Naive thymus-derived CD8-positive, alpha-beta T cell (primary cell): Measurements from ENCODE around the gene PCDHGA12. TPM values are rescaled to one million over a fixed set of nuclear protein-coding genes. Genes with fewer than 3 reads are reported as not detected.
"Not testable (repeated sequence)": the region's sequence is repeated elsewhere in the genome, so short reads cannot be mapped to it uniquely, and the experiment has no call there.

ENCODE experiments used
- ATAC-seq, 2 donors: fragments of 150-1000 bp; cut with Tn5 transposase in 1 of 2; sonication (Bioruptor Pico), chemical (Tn5 transposase) in 1 of 2; 1 replicate in 1 of 2; 2 replicates in 1 of 2; pipeline ENCODE4 v1.10.0; 2021; ENCODE audit warnings: mild to moderate bottlenecking in 2 of 2, moderate library complexity in 2 of 2
- POLR2A ChIA-PET: fragments of 350-600 bp; sonication (Branson Sonifier 250); formaldehyde crosslinking; loops from one replicate; lab custom pipeline; 2021; ENCODE audit warnings: antibody characterized with exemption; lab: Charles Lee
- DNase-seq, 10 donors: peaks; one replicate each; pipeline versions ENCODE4 v3.0.0 to v3.0.0-alpha.2; 2020 to 2022
- H3K27ac Mint-ChIP-seq, 10 donors: one replicate each; pipeline ENCODE4 v1.8.0; 2020 to 2022; ENCODE audit warnings: mild to moderate bottlenecking in 10 of 10, mixed read lengths in 10 of 10, moderate library complexity in 4 of 10, inconsistent platforms in 1 of 10
- H3K27me3 Mint-ChIP-seq, 5 donors: one replicate each; pipeline ENCODE4 v1.8.0; 2021 to 2022; ENCODE audit warnings: mixed read lengths in 5 of 5
- H3K36me3 Mint-ChIP-seq, 3 donors: one replicate each; pipeline ENCODE4 v1.8.0; 2020 to 2022; ENCODE audit warnings: mixed read lengths in 3 of 3, mild to moderate bottlenecking in 2 of 3, inconsistent platforms in 1 of 3
- H3K4me1 Mint-ChIP-seq, 4 donors: one replicate each; pipeline ENCODE4 v1.8.0; 2021 to 2022; ENCODE audit warnings: mixed read lengths in 4 of 4
- H3K4me3 Mint-ChIP-seq, 10 donors: one replicate each; pipeline ENCODE4 v1.8.0; 2020 to 2022; ENCODE audit warnings: mild to moderate bottlenecking in 10 of 10, mixed read lengths in 10 of 10, moderate library complexity in 6 of 10, inconsistent platforms in 1 of 10
- H3K9me3 Mint-ChIP-seq, 9 donors: one replicate each; pipeline ENCODE4 v1.8.0; 2020 to 2022; ENCODE audit warnings: mixed read lengths in 9 of 9, mild to moderate bottlenecking in 3 of 9, inconsistent platforms in 1 of 9, moderate library complexity in 1 of 9
- polyA plus RNA-seq, 3 donors: library from polyadenylated mRNA; unstranded; fragments of 300-500 nt; fragmentation: Illumina TruSeq; gene quantifications; one replicate each; pipeline ENCODE4 v1.2.3, GENCODE V29; 2021
- total RNA-seq, 8 experiments: library from RNA in 2 of 8; stranded (reverse) in 2 of 8; gene quantifications; one replicate each; pipeline ENCODE4 v1.2.3 and lab custom pipeline; 2021 to 2026

The PCDHGA12 gene
- total and polyA plus RNA-seq, 5 experiments from 2014 or later = 0.06 to 0.22 (median 0.07) TPM; not detected in 2

DNA sequence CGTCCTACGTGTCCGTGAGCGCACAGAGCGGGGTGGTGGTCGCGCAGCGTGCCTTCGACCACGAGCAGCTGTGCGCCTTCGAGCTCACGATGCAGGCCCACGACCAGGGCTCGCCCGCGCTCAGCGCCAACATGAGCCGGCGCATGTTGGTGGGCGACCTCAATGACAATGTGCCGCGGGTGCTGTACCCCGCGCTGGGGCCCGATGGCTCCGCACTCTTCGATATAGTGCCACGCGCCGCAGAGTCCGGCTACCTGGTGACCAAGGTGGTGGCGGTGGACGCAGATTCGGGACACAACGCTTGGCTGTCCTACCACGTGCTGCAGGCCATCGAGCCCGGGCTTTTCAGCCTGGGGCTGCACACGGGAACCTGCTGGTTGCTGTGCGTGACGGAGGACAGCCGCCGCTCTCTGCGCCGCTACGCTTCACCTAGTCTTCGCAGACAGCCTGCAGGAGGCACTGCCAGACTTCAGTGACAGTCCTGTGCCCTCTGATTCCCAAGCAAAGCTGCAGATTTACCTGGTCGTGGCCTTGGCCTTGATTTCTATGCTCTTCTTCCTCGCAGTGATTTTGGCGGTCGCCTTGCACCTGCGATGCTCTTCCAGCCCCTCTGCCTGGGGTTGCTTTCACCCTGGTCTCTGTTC, 2.4 kb upstream of the PCDHGA12 start:
- DNase-seq = no peak
- H3K27ac Mint-ChIP-seq = no peak overlapping the region
- H3K4me3 Mint-ChIP-seq = peak overlapping the region in 1 of 10 donors; percentile 56
- POLR2A ChIA-PET = no interaction called here
- no peak for ATAC-seq
- H3K4me1 Mint-ChIP-seq = peaks cover 3 to 9% (median 7%) of the 10 kb centered on the region in 4 donors
- H3K27me3 Mint-ChIP-seq = peaks cover 46 to 82% (median 59%) of the 10 kb centered on the region in 5 donors
- peaks cover 18 to 57% (median 28%) of the 10 kb centered on the region in 3 donors for H3K36me3 Mint-ChIP-seq
- H3K9me3 Mint-ChIP-seq = peaks cover 16 to 77% (median 30%) of the 10 kb centered on the region in 9 donors

DNA sequence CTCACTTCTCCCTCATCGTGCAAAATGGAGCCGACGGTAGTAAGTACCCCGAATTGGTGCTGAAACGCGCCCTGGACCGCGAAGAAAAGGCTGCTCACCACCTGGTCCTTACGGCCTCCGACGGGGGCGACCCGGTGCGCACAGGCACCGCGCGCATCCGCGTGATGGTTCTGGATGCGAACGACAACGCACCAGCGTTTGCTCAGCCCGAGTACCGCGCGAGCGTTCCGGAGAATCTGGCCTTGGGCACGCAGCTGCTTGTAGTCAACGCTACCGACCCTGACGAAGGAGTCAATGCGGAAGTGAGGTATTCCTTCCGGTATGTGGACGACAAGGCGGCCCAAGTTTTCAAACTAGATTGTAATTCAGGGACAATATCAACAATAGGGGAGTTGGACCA, 979 bp downstream of the PCDHGA12 start:
- Mint-ChIP-seq H3K9me3 (peaks cover 14 to 74% (median 36%) of the 10 kb centered on the region in 9 donors), H3K4me3 (peak overlapping the region in 9 of 10 donors; percentile 4 to 81 (median 59)), H3K36me3 (peaks cover 22 to 58% (median 31%) of the 10 kb centered on the region in 3 donors), H3K27me3 (peaks cover 42 to 81% (median 57%) of the 10 kb centered on the region in 5 donors), H3K4me1 (peaks cover 3 to 9% (median 7%) of the 10 kb centered on the region in 4 donors), H3K27ac (peak overlapping the region in 1 of 10 donors; percentile 87)
- DNase-seq (no peak), ATAC-seq (peak in 1 of 2 donors; percentile 17)
- POLR2A ChIA-PET = no interaction called here

DNA sequence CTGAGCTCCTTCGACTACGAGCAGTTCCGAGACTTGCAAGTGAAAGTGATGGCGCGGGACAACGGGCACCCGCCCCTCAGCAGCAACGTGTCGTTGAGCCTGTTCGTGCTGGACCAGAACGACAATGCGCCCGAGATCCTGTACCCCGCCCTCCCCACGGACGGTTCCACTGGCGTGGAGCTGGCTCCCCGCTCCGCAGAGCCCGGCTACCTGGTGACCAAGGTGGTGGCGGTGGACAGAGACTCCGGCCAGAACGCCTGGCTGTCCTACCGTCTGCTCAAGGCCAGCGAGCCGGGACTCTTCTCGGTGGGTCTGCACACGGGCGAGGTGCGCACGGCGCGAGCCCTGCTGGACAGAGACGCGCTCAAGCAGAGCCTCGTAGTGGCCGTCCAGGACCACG, 2.0 kb downstream of the PCDHGA12 start:
- Mint-ChIP-seq H3K4me3 (peak overlapping the region in 1 of 10 donors; percentile 66), H3K9me3 (peaks cover 12 to 63% (median 36%) of the 10 kb centered on the region in 9 donors), H3K27ac (peak overlapping the region in 1 of 10 donors; percentile 87), H3K36me3 (peaks cover 22 to 53% (median 37%) of the 10 kb centered on the region in 3 donors), H3K27me3 (peaks cover 33 to 81% (median 59%) of the 10 kb centered on the region in 5 donors)
- DNase-seq, POLR2A ChIA-PET, H3K4me1 Mint-ChIP-seq, ATAC-seq: not testable (repeated sequence)

DNA sequence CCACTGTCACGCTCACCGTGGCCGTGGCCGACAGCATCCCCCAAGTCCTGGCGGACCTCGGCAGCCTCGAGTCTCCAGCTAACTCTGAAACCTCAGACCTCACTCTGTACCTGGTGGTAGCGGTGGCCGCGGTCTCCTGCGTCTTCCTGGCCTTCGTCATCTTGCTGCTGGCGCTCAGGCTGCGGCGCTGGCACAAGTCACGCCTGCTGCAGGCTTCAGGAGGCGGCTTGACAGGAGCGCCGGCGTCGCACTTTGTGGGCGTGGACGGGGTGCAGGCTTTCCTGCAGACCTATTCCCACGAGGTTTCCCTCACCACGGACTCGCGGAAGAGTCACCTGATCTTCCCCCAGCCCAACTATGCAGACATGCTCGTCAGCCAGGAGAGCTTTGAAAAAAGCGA, 2.4 kb downstream of the PCDHGA12 start:
- Mint-ChIP-seq H3K4me3 (peak overlapping the region in 2 of 10 donors; percentile 28 to 47), H3K36me3 (peaks cover 22 to 53% (median 40%) of the 10 kb centered on the region in 3 donors), H3K9me3 (peaks cover 12 to 62% (median 36%) of the 10 kb centered on the region in 9 donors), H3K27me3 (peaks cover 33 to 81% (median 56%) of the 10 kb centered on the region in 5 donors)
- H3K27ac Mint-ChIP-seq, H3K4me1 Mint-ChIP-seq, ATAC-seq, POLR2A ChIA-PET, DNase-seq: not testable (repeated sequence)

GRCh38 chr5:141434006-141434405, 3.7 kb downstream of the PCDHGA12 start:
- H3K4me1 Mint-ChIP-seq = peaks cover 3 to 9% (median 7%) of the 10 kb centered on the region in 4 donors
- H3K27me3 Mint-ChIP-seq = peaks cover 30 to 70% (median 47%) of the 10 kb centered on the region in 5 donors
- H3K36me3 Mint-ChIP-seq = peaks cover 20 to 46% (median 37%) of the 10 kb centered on the region in 3 donors
- no peak overlapping the region for H3K4me3 Mint-ChIP-seq
- peaks cover 9 to 54% (median 33%) of the 10 kb centered on the region in 9 donors for H3K9me3 Mint-ChIP-seq
- H3K27ac Mint-ChIP-seq = no peak overlapping the region
- POLR2A ChIA-PET = no interaction called here
- DNase-seq (no peak), ATAC-seq (no peak)

- Mint-ChIP-seq H3K9me3 (peaks cover 0 to 44% (median 24%) of the 10 kb centered on the region in 9 donors), H3K27me3 (peaks cover 19 to 60% (median 35%) of the 10 kb centered on the region in 5 donors), H3K36me3 (peaks cover 8 to 32% (median 18%) of the 10 kb centered on the region in 3 donors), H3K27ac (no peak overlapping the region), H3K4me1 (no peaks in the 10 kb centered on the region), H3K4me3 (no peak overlapping the region)
- POLR2A ChIA-PET = no interaction called here
- no peak for ATAC-seq
- no peak for DNase-seq
Measured at GRCh38 chr5:141437221-141437620, 6.9 kb downstream of the PCDHGA12 start.

- peaks cover under 1 to 19% (median 10%) of the 10 kb centered on the region in 3 donors for H3K36me3 Mint-ChIP-seq
- DNase-seq (no peak), ATAC-seq (no peak)
- H3K9me3 Mint-ChIP-seq = peaks cover 0 to 30% (median 10%) of the 10 kb centered on the region in 9 donors
- POLR2A ChIA-PET = no interaction called here
- peaks cover 14 to 48% (median 16%) of the 10 kb centered on the region in 5 donors for H3K27me3 Mint-ChIP-seq
- no peak overlapping the region for H3K27ac Mint-ChIP-seq
- H3K4me1 Mint-ChIP-seq = no peaks in the 10 kb centered on the region
- no peak overlapping the region for H3K4me3 Mint-ChIP-seq
Measured at GRCh38 chr5:141439411-141440141, 9.3 kb downstream of the PCDHGA12 start.

GRCh38 chr5:141440341-141440740, 10.0 kb downstream of the PCDHGA12 start:
- Mint-ChIP-seq H3K9me3 (peaks cover 0 to 26% (median 9%) of the 10 kb centered on the region in 9 donors), H3K36me3 (peaks cover 0 to 17% (median 12%) of the 10 kb centered on the region in 3 donors), H3K27ac (no peak overlapping the region), H3K4me3 (no peak overlapping the region), H3K27me3 (peaks cover 14 to 47% (median 17%) of the 10 kb centered on the region in 5 donors), H3K4me1 (no peaks in the 10 kb centered on the region)
- ATAC-seq = no peak
- POLR2A ChIA-PET = no interaction called here
- no peak for DNase-seq

DNA sequence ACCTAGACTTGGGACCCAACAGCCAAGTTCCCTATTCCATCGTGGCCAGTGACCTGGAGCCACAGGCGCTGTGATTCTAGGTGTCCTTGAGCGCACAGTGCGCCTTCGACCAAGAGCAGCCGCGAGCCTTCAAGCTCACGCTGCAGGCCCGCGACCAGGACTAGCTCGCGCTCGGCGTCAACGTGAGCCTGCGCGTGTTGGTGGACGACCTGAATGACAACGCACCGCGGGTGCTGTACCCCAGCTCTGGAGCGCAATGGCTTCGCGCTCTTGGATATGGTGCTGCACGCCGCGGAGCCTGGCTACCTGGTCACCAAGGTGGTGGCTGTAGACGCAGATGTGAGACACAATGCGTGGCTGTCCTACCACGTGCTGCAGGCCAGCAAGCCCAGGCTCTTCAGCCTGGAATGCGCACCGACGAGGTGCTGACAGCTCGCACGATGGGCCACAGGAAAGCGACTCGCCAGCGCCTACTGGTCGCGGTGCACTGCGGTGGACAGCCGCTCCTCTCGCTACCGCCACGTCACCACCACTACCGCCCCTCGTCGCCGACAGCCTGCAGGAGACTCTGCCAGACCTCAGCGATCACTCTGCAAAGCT, 11.4 kb downstream of the PCDHGA12 start:
- DNase-seq = no peak
- H3K9me3 Mint-ChIP-seq = peaks cover 0 to 21% (median 9%) of the 10 kb centered on the region in 9 donors
- H3K4me1 Mint-ChIP-seq = no peaks in the 10 kb centered on the region

GRCh38 chr5:141465351-141465750, 35.0 kb downstream of the PCDHGA12 start:
- H3K27ac Mint-ChIP-seq = no peak overlapping the region
- DNase-seq (no peak), ATAC-seq (no peak)
- H3K27me3 Mint-ChIP-seq = peaks cover 9 to 25% (median 17%) of the 10 kb centered on the region in 5 donors
- no peak overlapping the region for H3K4me3 Mint-ChIP-seq
- H3K36me3 Mint-ChIP-seq = peaks cover 0 to 3% (median 0%) of the 10 kb centered on the region in 3 donors
- H3K9me3 Mint-ChIP-seq = peaks cover 0 to 18% (median 4%) of the 10 kb centered on the region in 9 donors
- POLR2A ChIA-PET = no interaction called here
- H3K4me1 Mint-ChIP-seq = no peaks in the 10 kb centered on the region

More for the DNA sequence above, 11.4 kb downstream of the PCDHGA12 start:
- H3K27me3 Mint-ChIP-seq = peaks cover 17 to 47% (median 19%) of the 10 kb centered on the region in 5 donors
- no peak overlapping the region for H3K4me3 Mint-ChIP-seq
- no peak overlapping the region for H3K27ac Mint-ChIP-seq
- POLR2A ChIA-PET = no interaction called here
- H3K36me3 Mint-ChIP-seq = peaks cover 0 to 21% (median 10%) of the 10 kb centered on the region in 3 donors
- no peak for ATAC-seq

DNA sequence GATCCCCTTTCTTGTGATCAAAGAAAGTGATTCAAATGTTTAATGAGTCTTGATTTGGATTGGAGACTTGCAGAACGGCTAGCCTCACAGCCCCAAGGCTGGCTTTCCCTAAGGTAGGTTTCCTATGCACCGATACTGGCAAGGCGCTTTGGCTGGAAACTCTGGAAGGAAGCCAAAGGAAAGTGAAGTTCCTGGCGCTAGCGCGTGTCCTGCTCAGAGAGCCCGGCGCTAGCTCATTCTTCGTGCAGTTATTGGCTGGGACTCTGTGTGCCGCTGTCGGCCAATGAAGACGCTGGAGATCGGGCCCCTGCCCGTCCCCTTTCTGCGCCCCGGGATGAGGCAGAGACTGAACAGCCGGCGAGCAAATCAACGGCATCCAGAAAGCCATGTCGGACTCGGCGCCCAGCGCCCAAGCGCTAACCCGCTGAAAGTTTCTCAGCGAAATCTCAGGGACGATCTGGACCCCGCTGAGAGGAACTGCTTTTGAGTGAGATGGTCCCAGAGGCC, 45.4 kb downstream of the PCDHGA12 start, which contains the start of gene PCDHGC3:
Gene PCDHGC3 (plus strand): TSS at position 342 of the 507 bp plus-strand sequence. CDS start 151 bp downstream, at position 493.
- ATAC-seq (peak; percentile 74 to 92), DNase-seq (peak in 3 of 10 donors; percentile 18 to 22 (median 20))
- H3K4me1 Mint-ChIP-seq = peaks cover 10 to 31% (median 28%) of the 10 kb centered on the region in 4 donors
- peaks cover 32 to 64% (median 47%) of the 10 kb centered on the region in 5 donors for H3K27me3 Mint-ChIP-seq
- H3K4me3 Mint-ChIP-seq = peak within 1 kb of the TSS; percentile 83 to 93 (median 87)
- no peaks in the 10 kb centered on the region for H3K36me3 Mint-ChIP-seq
- H3K27ac Mint-ChIP-seq = peak within 1 kb of the TSS in 3 of 10 donors; percentile 1 to 78 (median 9)
- POLR2A ChIA-PET = no interaction called here
- H3K9me3 Mint-ChIP-seq = no peaks in the 10 kb centered on the region
